Activated naive CD8-positive, alpha-beta T cell treated with anti-CD3 and anti-CD28 coated beads for 36 hours (primary cell): ENCODE data around the gene FYTTD1. TPM values are rescaled to one million over a fixed set of nuclear protein-coding genes. Genes with fewer than 3 reads are reported as not detected.

Experiments
- DNase-seq: peaks from one replicate; pipeline ENCODE4 v3.0.0; 2021
- H3K27ac Mint-ChIP-seq: one replicate; pipeline ENCODE4 v1.8.0; 2022; ENCODE audit warnings: mild to moderate bottlenecking, moderate library complexity, mixed read lengths
- H3K27me3 Mint-ChIP-seq: one replicate; pipeline ENCODE4 v1.8.0; 2022; ENCODE audit warnings: mild to moderate bottlenecking, mixed read lengths
- H3K36me3 Mint-ChIP-seq: one replicate; pipeline ENCODE4 v1.8.0; 2021; ENCODE audit warnings: mild to moderate bottlenecking, mixed read lengths
- H3K4me1 Mint-ChIP-seq: one replicate; pipeline ENCODE4 v1.8.0; 2021; ENCODE audit warnings: mixed read lengths
- H3K4me3 Mint-ChIP-seq: one replicate; pipeline ENCODE4 v1.8.0; 2022; ENCODE audit warnings: mild to moderate bottlenecking, moderate library complexity, mixed read lengths
- H3K9me3 Mint-ChIP-seq: one replicate; pipeline ENCODE4 v1.8.0; 2022; ENCODE audit warnings: mixed read lengths
- total RNA-seq, 2 experiments: library from RNA; stranded (reverse); gene quantifications; one replicate each; pipeline ENCODE4 v1.2.3, GENCODE V29; 2021

FYTTD1 gene
- total RNA-seq, 2 experiments from 2014 or later: 23.2 to 25.0 TPM

DNA sequence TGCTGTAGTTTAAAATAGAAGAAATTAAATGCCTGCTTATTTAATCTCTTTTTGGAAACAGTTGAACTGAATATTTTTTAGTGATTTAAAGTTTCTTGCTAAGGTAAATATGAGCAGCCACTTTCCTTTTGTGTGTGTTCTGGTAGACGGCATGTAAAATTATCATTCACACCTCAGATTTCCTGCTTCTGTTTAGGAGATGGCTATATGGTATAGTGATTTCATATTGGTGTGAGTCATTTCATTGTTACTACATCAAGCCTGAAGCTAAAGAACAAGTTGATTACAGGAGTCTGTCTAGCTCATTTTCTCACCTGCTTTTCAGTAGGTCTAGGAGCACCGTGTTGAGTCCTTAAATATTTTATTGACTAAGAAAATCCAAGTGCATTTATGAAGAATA lies 43.6 kb downstream of the FYTTD1 start:
- Mint-ChIP-seq H3K9me3 (no peaks in the 10 kb centered on the region), H3K4me3 (peak overlapping the region; percentile 51), H3K4me1 (peaks cover 51% of the 10 kb centered on the region), H3K36me3 (peaks cover 1% of the 10 kb centered on the region), H3K27me3 (no peaks in the 10 kb centered on the region), H3K27ac (peak overlapping the region; percentile 48)
- no peak for DNase-seq

DNA sequence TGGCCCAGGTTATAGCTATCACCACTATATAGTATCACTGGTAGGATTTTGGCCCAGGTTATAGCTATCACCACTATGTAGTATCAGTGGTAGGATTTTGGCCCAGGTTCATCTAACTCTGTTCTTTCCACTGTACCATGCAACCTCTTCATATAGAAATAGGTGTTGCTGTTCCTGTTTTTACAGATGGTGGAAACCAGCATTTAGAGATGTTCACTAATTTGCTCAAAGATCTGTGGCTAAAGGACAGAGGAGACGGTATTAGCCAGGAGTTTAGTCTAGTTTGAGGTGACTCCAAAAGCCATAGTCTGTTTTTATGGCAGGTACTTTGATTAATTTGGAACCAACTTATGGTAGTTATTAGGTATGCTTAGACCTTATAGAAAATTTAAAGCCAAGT lies 44.4 kb downstream of the FYTTD1 start:
- H3K27ac Mint-ChIP-seq: no peak overlapping the region
- no peaks in the 10 kb centered on the region for H3K27me3 Mint-ChIP-seq
- H3K4me1 Mint-ChIP-seq: peaks cover 57% of the 10 kb centered on the region
- H3K9me3 Mint-ChIP-seq: no peaks in the 10 kb centered on the region
- H3K36me3 Mint-ChIP-seq: peaks cover 1% of the 10 kb centered on the region
- no peak for DNase-seq
- no peak overlapping the region for H3K4me3 Mint-ChIP-seq

DNA sequence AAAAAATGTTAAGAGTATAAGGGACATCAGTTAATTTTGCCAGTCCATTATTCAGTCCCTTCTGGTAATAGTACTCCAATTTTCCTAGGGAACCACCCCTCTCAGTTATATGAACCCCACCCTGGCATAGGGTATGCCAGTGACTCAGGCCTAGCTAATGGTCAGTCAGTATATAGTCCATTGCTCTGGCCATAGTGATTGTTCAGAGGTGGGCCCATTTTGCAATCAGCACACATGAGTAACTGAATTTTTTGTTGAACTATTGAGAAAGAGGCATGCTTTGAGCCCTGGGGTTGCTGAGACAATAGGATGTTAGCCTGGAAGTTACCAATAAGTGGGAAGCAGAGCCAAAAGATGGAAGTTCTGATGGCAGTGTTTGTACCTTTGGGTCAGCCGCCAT lies 45.5 kb downstream of the FYTTD1 start:
- DNase-seq: no peak
- no peak overlapping the region for H3K27ac Mint-ChIP-seq
- H3K36me3 Mint-ChIP-seq: peaks cover 1% of the 10 kb centered on the region
- H3K4me1 Mint-ChIP-seq: peaks cover 55% of the 10 kb centered on the region
- H3K4me3 Mint-ChIP-seq: no peak overlapping the region
- no peaks in the 10 kb centered on the region for H3K9me3 Mint-ChIP-seq
- H3K27me3 Mint-ChIP-seq: no peaks in the 10 kb centered on the region

DNA sequence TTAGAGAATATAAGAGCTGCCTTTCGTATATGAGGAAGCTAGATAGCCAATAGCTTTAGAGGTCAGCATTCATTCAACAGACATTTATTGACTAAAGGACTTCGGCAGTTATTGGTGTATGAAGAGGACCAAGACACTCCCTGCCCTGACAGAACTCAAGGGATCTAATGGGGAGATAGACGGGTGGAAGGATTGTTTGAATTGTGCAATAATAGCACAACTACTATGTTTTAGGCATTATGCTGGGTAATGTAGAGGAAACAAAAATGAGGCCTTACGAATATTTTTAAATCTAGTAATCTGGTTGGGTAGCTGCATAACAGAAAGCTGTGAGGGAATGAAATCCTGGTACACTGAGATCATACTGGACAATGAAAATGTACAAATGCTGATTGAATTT lies 46.4 kb downstream of the FYTTD1 start:
- Mint-ChIP-seq H3K4me1 (peaks cover 58% of the 10 kb centered on the region), H3K36me3 (peaks cover 1% of the 10 kb centered on the region)

DNA sequence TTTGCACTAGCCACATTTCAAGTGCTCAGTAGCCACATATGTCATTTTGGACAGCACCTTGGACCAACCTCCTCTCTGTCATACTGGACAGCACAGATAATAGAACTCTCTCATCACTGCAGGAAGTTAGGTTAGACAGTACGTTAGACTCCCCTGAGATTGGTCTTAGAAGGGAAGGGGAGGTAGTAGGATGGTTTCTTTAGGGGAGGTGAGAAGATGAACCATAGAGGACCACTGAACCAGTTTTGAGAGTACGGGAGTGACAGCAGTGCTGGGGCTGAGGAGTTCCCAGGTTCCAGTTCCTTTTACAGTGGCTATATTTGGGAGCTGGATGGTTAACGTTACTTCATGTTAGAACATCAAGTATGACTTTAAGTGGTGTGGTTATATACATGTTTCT lies 49.2 kb downstream of the FYTTD1 start:
- no peak overlapping the region for H3K27ac Mint-ChIP-seq
- no peaks in the 10 kb centered on the region for H3K36me3 Mint-ChIP-seq
- peaks cover 74% of the 10 kb centered on the region for H3K4me1 Mint-ChIP-seq
- H3K9me3 Mint-ChIP-seq: no peaks in the 10 kb centered on the region
- H3K27me3 Mint-ChIP-seq: no peaks in the 10 kb centered on the region
- DNase-seq: no peak
- no peak overlapping the region for H3K4me3 Mint-ChIP-seq

More for the DNA sequence above, 46.4 kb downstream of the FYTTD1 start:
- Mint-ChIP-seq H3K4me3 (no peak overlapping the region), H3K27ac (no peak overlapping the region), H3K27me3 (no peaks in the 10 kb centered on the region), H3K9me3 (no peaks in the 10 kb centered on the region)
- DNase-seq: no peak

DNA sequence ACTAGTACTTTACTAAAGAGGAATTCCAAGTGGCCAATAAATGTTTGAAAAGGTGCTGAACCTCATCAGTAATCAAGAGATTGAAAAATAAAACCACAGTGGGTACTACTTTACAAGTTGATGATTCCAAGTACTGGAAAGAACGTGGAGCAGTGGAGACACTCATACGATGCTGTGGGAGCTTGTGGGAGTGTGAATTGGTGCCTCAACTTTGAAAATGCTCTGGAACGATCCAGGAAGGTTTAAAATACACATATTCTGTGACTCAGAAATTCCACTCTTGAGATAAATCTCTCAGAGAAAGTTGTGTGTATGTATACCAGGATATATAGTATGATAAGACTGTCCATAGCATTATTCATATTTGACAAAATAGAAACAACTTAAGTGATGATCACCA lies 50.7 kb downstream of the FYTTD1 start:
- no peak for DNase-seq
- no peak overlapping the region for H3K4me3 Mint-ChIP-seq

DNA sequence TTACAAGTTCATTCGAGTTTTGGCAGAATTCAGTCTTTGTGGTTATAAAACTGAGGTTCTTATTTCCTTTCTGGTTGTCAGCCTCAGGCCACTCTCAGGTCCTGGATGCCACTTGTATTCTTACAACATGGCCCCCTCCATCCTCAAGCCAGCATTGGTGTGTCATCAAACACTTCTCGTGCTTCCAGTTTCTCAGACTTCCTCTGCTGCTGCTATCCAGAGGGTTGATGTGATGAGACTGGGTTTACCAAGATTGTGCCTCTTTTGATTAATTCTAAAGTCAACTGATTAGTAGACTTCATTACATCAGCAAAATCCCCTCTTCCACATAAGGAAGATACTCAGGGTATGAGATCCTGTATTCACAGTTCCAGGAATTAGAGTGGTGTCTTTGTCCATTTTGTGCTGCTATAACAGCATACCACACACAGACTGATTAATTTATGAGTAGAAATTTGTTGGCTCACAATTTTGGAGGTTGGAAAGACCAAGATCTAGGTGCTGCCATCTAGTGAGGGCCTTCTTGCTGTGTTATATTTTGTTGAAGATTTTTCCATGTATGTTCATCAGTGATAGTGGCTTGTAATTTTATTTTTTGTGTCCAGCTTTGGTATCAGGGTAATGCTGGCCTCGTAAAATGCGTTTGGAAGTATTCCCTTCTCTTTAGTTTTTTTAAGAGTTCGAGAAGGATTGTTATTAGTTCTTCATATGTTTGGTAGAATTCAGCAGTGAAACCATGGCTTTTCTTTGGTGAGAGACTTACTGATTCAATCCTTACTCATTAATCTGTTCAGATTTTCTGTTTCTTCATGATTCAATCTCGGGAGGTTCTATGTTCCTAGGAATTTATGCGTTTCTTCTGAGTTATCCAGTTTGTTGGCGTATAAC lies 52.5 kb downstream of the FYTTD1 start:
- no peaks in the 10 kb centered on the region for H3K9me3 Mint-ChIP-seq
- H3K27ac Mint-ChIP-seq: peak overlapping the region; percentile 59
- no peaks in the 10 kb centered on the region for H3K27me3 Mint-ChIP-seq
- H3K36me3 Mint-ChIP-seq: peaks cover 2% of the 10 kb centered on the region
- peak overlapping the region; percentile 3 for H3K4me3 Mint-ChIP-seq
- DNase-seq: peak; percentile 22
- peaks cover 52% of the 10 kb centered on the region for H3K4me1 Mint-ChIP-seq

More for the DNA sequence above, 50.7 kb downstream of the FYTTD1 start:
- H3K36me3 Mint-ChIP-seq: peaks cover 2% of the 10 kb centered on the region
- no peaks in the 10 kb centered on the region for H3K27me3 Mint-ChIP-seq
- H3K27ac Mint-ChIP-seq: no peak overlapping the region
- no peaks in the 10 kb centered on the region for H3K9me3 Mint-ChIP-seq
- peaks cover 62% of the 10 kb centered on the region for H3K4me1 Mint-ChIP-seq

DNA sequence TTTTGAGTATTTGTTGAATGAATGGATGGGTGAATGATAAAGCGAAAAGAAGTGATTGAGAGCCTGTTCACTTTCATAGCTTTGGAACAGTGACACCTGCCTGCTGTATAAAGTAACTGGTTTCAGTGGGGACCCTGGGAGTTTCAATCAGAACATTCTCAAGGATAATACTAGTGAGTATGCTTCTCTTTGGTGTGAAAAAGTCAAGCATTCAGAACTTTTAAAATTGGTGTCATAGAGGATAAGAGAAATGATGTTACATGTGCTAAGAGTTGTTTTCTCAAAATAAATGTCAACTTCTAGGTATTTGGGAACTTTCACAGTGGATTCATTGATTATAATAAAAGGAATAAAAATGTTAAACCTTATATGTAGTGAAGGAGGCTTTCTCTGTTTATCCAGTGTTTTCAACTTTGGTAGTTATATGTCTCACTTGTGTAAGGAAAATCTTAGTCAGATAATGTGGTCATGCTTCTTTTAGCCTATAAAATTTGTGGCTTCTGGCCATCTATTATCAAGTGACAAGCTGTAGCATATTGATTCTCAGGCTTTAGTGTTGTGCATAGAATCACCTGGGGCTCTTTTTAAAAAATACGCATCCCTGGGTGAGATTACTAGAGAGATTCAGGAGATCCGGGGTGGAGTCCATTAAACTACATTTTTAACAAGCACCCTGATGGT lies 53.2 kb downstream of the FYTTD1 start:
- no peaks in the 10 kb centered on the region for H3K9me3 Mint-ChIP-seq
- H3K4me1 Mint-ChIP-seq: peaks cover 51% of the 10 kb centered on the region
- H3K27ac Mint-ChIP-seq: peak overlapping the region; percentile 54
- peaks cover 5% of the 10 kb centered on the region for H3K36me3 Mint-ChIP-seq
- no peak overlapping the region for H3K4me3 Mint-ChIP-seq
- DNase-seq: no peak
- H3K27me3 Mint-ChIP-seq: no peaks in the 10 kb centered on the region

DNA sequence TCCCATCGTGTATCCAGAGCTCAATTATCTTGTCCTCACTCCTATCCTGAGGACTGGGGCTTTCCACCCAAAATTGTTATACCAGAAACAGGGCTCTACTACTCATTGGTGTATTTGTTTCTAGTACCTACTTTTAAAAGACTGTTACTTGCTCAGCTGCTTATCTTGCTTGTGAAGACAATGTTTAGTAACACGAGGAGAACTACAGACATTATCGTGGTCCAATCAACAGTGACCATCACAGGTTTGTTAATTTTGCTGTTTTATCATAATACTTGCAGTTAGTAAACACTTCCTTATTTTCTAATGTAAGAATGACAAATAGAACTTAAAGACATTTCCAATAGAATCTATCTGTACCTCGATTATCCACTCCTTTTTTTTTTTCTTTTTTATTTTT lies 54.8 kb downstream of the FYTTD1 start:
- no peak for DNase-seq
- H3K36me3 Mint-ChIP-seq: peaks cover 6% of the 10 kb centered on the region
- no peaks in the 10 kb centered on the region for H3K9me3 Mint-ChIP-seq
- peaks cover 56% of the 10 kb centered on the region for H3K4me1 Mint-ChIP-seq
- no peak overlapping the region for H3K27ac Mint-ChIP-seq
- no peaks in the 10 kb centered on the region for H3K27me3 Mint-ChIP-seq
- H3K4me3 Mint-ChIP-seq: no peak overlapping the region

DNA sequence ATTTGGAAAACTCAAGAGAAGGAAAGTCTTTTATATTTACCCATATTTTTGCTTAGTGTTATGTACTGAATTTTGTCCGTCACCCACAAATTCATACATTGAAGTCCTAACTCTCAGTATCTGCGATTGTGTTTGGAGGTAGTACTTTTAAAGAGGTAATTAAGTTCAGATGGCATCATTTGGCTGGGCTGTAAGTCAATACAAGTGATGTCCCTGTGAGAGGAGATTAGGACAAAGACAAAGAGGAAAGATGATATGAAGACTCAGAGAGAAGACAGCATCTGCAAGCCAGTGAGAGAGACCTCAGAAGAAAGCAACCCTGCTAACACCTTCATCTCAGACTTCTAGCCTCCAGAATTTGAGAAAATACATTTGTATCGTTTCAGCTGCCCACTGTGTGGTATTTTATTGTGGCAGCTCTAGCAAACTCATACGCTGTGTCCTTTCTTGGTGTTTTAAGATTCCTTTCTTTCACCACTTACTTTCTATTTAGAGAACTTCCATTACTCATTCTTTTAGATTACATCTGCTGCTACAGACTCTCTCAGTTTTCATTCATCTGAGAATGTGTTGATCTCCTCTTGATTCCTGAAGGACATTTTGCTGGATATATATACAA lies 58.4 kb downstream of the FYTTD1 start:
- Mint-ChIP-seq H3K27me3 (no peaks in the 10 kb centered on the region), H3K4me1 (peaks cover 36% of the 10 kb centered on the region), H3K9me3 (no peaks in the 10 kb centered on the region), H3K4me3 (no peak overlapping the region), H3K36me3 (peaks cover 6% of the 10 kb centered on the region), H3K27ac (peak overlapping the region; percentile 9)
- DNase-seq: no peak

DNA sequence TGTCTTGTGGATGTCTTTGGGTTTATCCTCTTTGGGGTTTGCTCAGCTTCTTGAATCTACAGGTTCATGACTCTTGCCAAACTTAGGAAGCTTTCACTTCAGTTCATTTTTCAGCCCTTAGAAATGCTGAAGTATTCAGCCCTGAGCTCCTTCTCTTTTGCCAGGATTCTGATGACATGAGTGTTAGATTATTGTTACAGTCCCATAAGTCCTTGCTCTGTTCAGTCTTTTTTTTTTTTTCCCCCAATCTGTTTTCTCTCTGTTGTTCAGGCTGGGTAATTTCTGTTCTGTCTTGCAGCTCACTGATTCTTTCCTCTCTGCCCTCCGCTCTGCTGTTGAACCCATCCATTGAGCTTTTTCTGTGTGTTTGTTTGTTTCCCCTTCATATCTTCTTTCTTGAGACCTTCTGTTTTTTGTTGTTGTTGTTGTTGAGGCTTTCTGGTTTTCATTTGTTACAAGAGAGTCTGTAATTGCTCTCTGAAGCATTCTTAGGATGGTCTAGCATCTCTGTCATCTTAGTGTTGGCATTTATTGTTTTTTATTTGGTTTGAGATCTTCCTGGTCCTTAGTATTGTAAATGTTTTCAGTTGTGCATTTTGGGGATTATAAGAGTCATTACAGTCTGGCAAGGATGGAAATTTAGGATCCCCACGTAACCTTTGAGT lies 59.8 kb downstream of the FYTTD1 start:
- Mint-ChIP-seq H3K4me1 (peaks cover 37% of the 10 kb centered on the region), H3K27ac (peak overlapping the region; percentile 14), H3K27me3 (no peaks in the 10 kb centered on the region), H3K36me3 (peaks cover 12% of the 10 kb centered on the region), H3K4me3 (no peak overlapping the region), H3K9me3 (no peaks in the 10 kb centered on the region)
- DNase-seq: no peak

DNA sequence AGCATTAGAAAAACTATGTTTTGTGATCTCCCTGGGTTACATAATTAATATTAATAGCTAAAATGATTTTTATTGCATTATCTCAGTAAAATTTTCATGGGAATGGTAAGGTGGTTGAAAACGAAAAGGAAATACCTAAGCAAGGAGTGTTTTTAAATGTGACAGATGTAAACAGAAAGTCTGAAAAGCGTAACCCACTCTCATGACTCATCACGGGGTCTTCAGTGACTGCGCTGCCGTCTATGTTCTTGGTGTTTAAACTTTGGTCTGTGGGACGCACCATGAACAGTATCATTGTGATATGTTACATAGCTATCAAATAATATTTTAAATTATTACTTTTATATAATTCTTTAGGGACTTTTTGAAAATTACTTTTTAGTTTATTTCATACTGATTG lies 61.2 kb downstream of the FYTTD1 start:
- no peak overlapping the region for H3K4me3 Mint-ChIP-seq
- H3K9me3 Mint-ChIP-seq: no peaks in the 10 kb centered on the region
- DNase-seq: no peak
- H3K27me3 Mint-ChIP-seq: no peaks in the 10 kb centered on the region
- peaks cover 37% of the 10 kb centered on the region for H3K4me1 Mint-ChIP-seq
- no peak overlapping the region for H3K27ac Mint-ChIP-seq
- peaks cover 12% of the 10 kb centered on the region for H3K36me3 Mint-ChIP-seq

DNA sequence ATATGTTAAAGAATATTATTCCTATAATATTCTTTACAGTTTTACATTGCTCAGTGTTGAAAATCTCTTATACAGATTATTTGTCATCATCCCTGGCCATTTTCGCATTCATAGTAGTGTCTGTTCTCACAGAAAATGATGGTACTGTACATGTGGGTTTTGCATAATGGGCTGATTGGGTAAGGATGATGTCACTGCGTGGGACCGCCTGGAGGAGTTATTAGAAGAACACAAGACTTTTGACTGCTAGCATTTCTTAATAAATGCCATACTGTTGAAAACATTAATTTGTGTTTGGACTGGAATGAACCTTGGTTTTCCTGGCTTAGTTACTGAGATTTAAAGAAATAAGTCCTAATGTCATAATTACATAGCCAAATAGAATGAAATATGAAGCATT lies 61.7 kb downstream of the FYTTD1 start:
- no peak overlapping the region for H3K4me3 Mint-ChIP-seq
- no peaks in the 10 kb centered on the region for H3K9me3 Mint-ChIP-seq
- no peak overlapping the region for H3K27ac Mint-ChIP-seq
- H3K36me3 Mint-ChIP-seq: peaks cover 12% of the 10 kb centered on the region
- DNase-seq: no peak
- H3K27me3 Mint-ChIP-seq: no peaks in the 10 kb centered on the region
- peaks cover 37% of the 10 kb centered on the region for H3K4me1 Mint-ChIP-seq

DNA sequence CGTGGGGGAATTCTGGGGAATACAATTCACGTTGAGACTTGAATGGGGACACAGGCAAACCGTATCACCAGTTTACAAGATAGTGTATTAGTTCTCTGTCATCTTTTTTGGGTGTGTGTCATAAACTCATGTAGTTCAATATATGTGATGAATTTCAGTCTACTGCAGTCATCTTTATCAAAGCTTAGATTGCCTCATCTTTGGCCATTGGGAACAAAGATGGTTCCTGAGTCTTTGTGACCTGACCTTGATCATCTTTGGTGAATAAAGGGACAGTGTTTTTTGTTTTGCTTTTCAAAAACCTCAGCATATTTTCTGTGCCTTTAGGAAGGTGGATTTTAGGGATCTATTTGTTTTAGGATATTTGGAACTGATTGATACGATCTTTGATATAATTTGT lies 64.7 kb downstream of the FYTTD1 start:
- no peak overlapping the region for H3K27ac Mint-ChIP-seq
- DNase-seq: no peak
- peaks cover 12% of the 10 kb centered on the region for H3K36me3 Mint-ChIP-seq
- no peaks in the 10 kb centered on the region for H3K27me3 Mint-ChIP-seq
- H3K4me3 Mint-ChIP-seq: no peak overlapping the region
- no peaks in the 10 kb centered on the region for H3K9me3 Mint-ChIP-seq
- H3K4me1 Mint-ChIP-seq: peaks cover 18% of the 10 kb centered on the region
